Measurements from ENCODE around the gene ARHGEF39. TPM values are rescaled to one million over a fixed set of nuclear protein-coding genes. Genes with fewer than 3 reads are reported as not detected.

Gene ARHGEF39
- total RNA-seq, 4 donors from 2014 or later, result 0.52 to 2.2 (median 0.81) TPM

DNA sequence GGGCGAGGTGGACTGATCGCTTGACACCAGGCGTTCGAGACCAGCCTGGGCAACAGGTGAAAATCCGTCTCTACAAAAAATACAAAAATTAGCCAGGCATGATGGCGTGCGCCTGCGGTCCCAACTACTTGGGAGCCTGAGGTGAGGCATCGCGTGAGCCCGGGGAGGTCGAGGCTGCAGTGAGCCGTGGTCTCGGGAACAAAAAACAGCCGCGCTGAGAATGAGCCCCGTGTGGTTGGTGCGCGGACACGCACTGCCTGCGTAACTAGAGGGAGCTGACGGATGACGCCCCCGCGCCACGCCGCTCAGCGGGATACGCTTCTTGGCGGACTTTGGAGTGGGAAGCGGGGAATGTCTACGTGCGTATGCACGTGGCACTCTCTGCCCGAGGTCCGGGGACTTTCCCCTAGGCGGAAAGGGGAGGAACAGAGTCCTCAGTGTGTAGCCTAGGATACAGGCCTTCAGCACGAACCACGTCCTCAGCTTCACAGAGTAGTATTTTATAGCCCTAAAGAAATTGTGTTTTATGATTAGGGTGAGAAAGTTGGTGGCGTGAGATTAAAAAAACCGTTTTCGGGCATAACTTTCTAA is 7.4 kb downstream of the ARHGEF39 start, which contains the start of gene RMRP:
Gene RMRP, minus strand, starts transcription at position 474 of the 591 bp plus-strand sequence.
- H3K27ac ChIP-seq, result peak within 1 kb of the TSS; percentile 94 to 100 (median 100)
- no peaks in the 10 kb centered on the region for H3K27me3 ChIP-seq
- H3K9me3 ChIP-seq, result no peaks in the 10 kb centered on the region
- ATAC-seq, result peak; percentile 93
- H3K4me3 ChIP-seq, result peak within 1 kb of the TSS; percentile 70 to 97
- H3K36me3 ChIP-seq, result peaks cover 0 to 11% of the 10 kb centered on the region in 2 donors
- peaks cover 0 to 52% (median 8%) of the 10 kb centered on the region in 3 donors for H3K4me1 ChIP-seq
- TF ChIP-seq EP300 (IDR thresholded peaks at IDR 0.05) (peak; percentile 95), POLR2A (IDR thresholded peaks at IDR 0.05) (peak; percentile 81 to 82), POLR2AphosphoS5 (IDR thresholded peaks at IDR 0.05) (peak; percentile 96), CTCF (IDR thresholded peaks at IDR 0.05) (peak in 3 of 4 experiments; percentile 32 to 74 (median 71))
- WGBS, 2 donors (ENCODE audit: low coverage in 1 of 2), result 0% methylated on average over 20 to 21 of the region's 42 CpGs

- H3K36me3 ChIP-seq, result peaks cover 0 to 11% of the 10 kb centered on the region in 2 donors
- peak overlapping the region; percentile 94 to 100 (median 100) for H3K27ac ChIP-seq
- H3K4me3 ChIP-seq, result peak overlapping the region; percentile 1 to 97
- no peaks in the 10 kb centered on the region for H3K9me3 ChIP-seq
- no peak for TF ChIP-seq POLR2A (IDR thresholded peaks at IDR 0.05)
- no peak for TF ChIP-seq CTCF (IDR thresholded peaks at IDR 0.05)
- no peak for TF ChIP-seq EP300 (IDR thresholded peaks at IDR 0.05)
- TF ChIP-seq POLR2AphosphoS5 (IDR thresholded peaks at IDR 0.05), result no peak
- peaks cover 0 to 45% (median 7%) of the 10 kb centered on the region in 3 donors for H3K4me1 ChIP-seq
- no peaks in the 10 kb centered on the region for H3K27me3 ChIP-seq
- WGBS, 2 donors (ENCODE audit: low coverage in 1 of 2), result 18 to 20% methylated on average over 12 to 24 of the region's 25 CpGs
- peak; percentile 19 for ATAC-seq
Measured at GRCh38 chr9:35656831-35657545, 8.0 kb downstream of the ARHGEF39 start.

GRCh38 chr9:35656348-35656747 is 8.6 kb downstream of the ARHGEF39 start:
- H3K36me3 ChIP-seq, result peaks cover 0 to 11% of the 10 kb centered on the region in 2 donors
- H3K4me3 ChIP-seq, result no peak overlapping the region
- no peak for TF ChIP-seq POLR2A (IDR thresholded peaks at IDR 0.05)
- no peak for TF ChIP-seq CTCF (IDR thresholded peaks at IDR 0.05)
- TF ChIP-seq EP300 (IDR thresholded peaks at IDR 0.05), result no peak
- TF ChIP-seq POLR2AphosphoS5 (IDR thresholded peaks at IDR 0.05), result no peak
- H3K9me3 ChIP-seq, result no peaks in the 10 kb centered on the region
- H3K27ac ChIP-seq, result peak overlapping the region; percentile 94 to 100 (median 100)
- H3K4me1 ChIP-seq, result peaks cover 0 to 39% (median under 1%) of the 10 kb centered on the region in 3 donors
- no peaks in the 10 kb centered on the region for H3K27me3 ChIP-seq
- WGBS, 2 donors (ENCODE audit: low coverage in 1 of 2), result 80% methylated on average over 8 of the region's 17 CpGs; no CpG with 5 or more reads in 1 of the 2 donors
- no peak for ATAC-seq

GRCh38 chr9:35653611-35654010 is 11.4 kb downstream of the ARHGEF39 start:
- no peak overlapping the region for H3K27ac ChIP-seq
- H3K9me3 ChIP-seq, result no peaks in the 10 kb centered on the region
- H3K27me3 ChIP-seq, result no peaks in the 10 kb centered on the region
- no peak for ATAC-seq
- H3K4me1 ChIP-seq, result peaks cover 0 to 25% (median 0%) of the 10 kb centered on the region in 3 donors
- no peak for TF ChIP-seq CTCF (IDR thresholded peaks at IDR 0.05)
- no peak for TF ChIP-seq POLR2AphosphoS5 (IDR thresholded peaks at IDR 0.05)
- no peak for TF ChIP-seq POLR2A (IDR thresholded peaks at IDR 0.05)
- TF ChIP-seq EP300 (IDR thresholded peaks at IDR 0.05), result no peak
- 80 to 83% methylated on average over 1 to 2 of the region's 2 CpGs for WGBS, 2 donors (ENCODE audit: low coverage in 1 of 2)
- H3K36me3 ChIP-seq, result no peaks in the 10 kb centered on the region
- no peak overlapping the region for H3K4me3 ChIP-seq
